ENCODE data around the gene LAPTM4A.

- TF ChIP-seq CTCF (conservative IDR thresholded peaks at IDR 0.05 in 1 of 2, IDR thresholded peaks at IDR 0.05 in 1 of 2; ENCODE audit: extremely low read depth in 1 of 2, insufficient read depth in 1 of 2, low read depth in 1 of 2, low read length in 2 of 2) (no peak), EZH2 (IDR thresholded peaks at IDR 0.05; ENCODE audit: borderline replicate concordance, low read length) (no peak)
Measured at GRCh38 chr2:20076757-20077156, 25.3 kb upstream of the LAPTM4A start.
